ENCODE measurements around the gene C6orf136. TPM values are rescaled to one million over a fixed set of nuclear protein-coding genes. Genes with fewer than 3 reads are reported as not detected.

Gene C6orf136
- total RNA-seq, 1 experiment from 2014 or later, result 34.8 TPM

GRCh38 chr6:30672445-30673253 is 25.7 kb downstream of the C6orf136 start, which contains the start of gene DHX16:
TSS of gene DHX16 (minus strand) at chr6:30673006. CDS start at chr6:30672841, 165 bp downstream.
- Histone ChIP-seq H3K4me2 (ENCODE audit: low read length) (peak within 1 kb of the TSS; percentile 95), H2AFZ (ENCODE audit: low read depth, low read length, poor library complexity, severe bottlenecking) (peak within 1 kb of the TSS; percentile 28), H3K9ac (ENCODE audit: low read length) (peak within 1 kb of the TSS; percentile 91), H3K9me2 (ENCODE audit: insufficient read depth) (no peaks in the 10 kb centered on the region), H3K4me3 (replicated peaks in 1 of 2; ENCODE audit: low read depth in 1 of 2, low read length in 2 of 2) (peak within 1 kb of the TSS; percentile 98), H4K20me1 (ENCODE audit: insufficient read depth) (no peaks in the 10 kb centered on the region), H3K27ac (ENCODE audit: low read depth, low read length) (peak within 1 kb of the TSS; percentile 57), H3K27me3 (ENCODE audit: insufficient read depth, low read length) (no peaks in the 10 kb centered on the region), H3K79me2 (ENCODE audit: insufficient read depth, low read length) (peaks cover 25% of the 10 kb centered on the region), H3K9me3 (ENCODE audit: control insufficient read depth in 1 of 2, insufficient read depth in 1 of 2, low read depth in 1 of 2, low read length in 2 of 2) (no peaks in the 10 kb centered on the region), H3K36me3 (ENCODE audit: control insufficient read depth in 1 of 2, insufficient read depth in 2 of 2, low read length in 2 of 2) (peaks cover 9 to 25% of the 10 kb centered on the region in 2 experiments; a peak in 3 of 4 replicates), H3K4me1 (ENCODE audit: control insufficient read depth in 1 of 2, insufficient read depth in 2 of 2, low read length in 2 of 2) (peaks cover 4 to 22% of the 10 kb centered on the region in 2 experiments; a peak in 3 of 4 replicates)
- POLR2A ChIA-PET, result interaction anchor here (0.8 to 1.2 kb wide), 4 partner anchors 9 to 60 kb away, joined by 3 read pairs; partner anchors contain the start of genes MDC1 and NRM
- peak; percentile 85 for ATAC-seq
- TSS peak; percentile 63 for BruUV-seq (replicated peaks)
- CTCF ChIA-PET, result interaction anchor here (0.7 to 2.1 kb wide), 10 partner anchors 9 to 189 kb away, joined by 3 to 14 read pairs (median 3); partner anchors contain the start of gene MDC1
- intact Hi-C loops (cut with micrococcal nuclease), result loop anchor here (2.0 kb wide), 2 partner anchors 56 to 190 kb away; partner anchors contain the start of genes MRPS18B and PPP1R10
- DNase-seq (ENCODE audit: low read depth, low spot score), result peak; percentile 99
- TF ChIP-seq CBX3 (IDR thresholded peaks at IDR 0.05; ENCODE audit: low read depth), result peak; percentile 84; the same call in 1 of the 2 replicates
- no peak for TF ChIP-seq EGR1 (IDR thresholded peaks at IDR 0.05; ENCODE audit: low read depth)
- TF ChIP-seq ELF1 (IDR thresholded peaks at IDR 0.05; ENCODE audit: borderline replicate concordance, low read depth), result peak; percentile 90
- no peak for TF ChIP-seq ATF3 (IDR thresholded peaks at IDR 0.05)
- peak; percentile 84 to 92 (median 88) for TF ChIP-seq CTCF (IDR thresholded peaks at IDR 0.05 in 2 of 3, conservative IDR thresholded peaks at IDR 0.05 in 1 of 3; ENCODE audit: borderline replicate concordance in 1 of 3, insufficient read depth in 1 of 3, low read depth in 2 of 3, low read length in 2 of 3)
- peak; percentile 80 for TF ChIP-seq RAD21 (IDR thresholded peaks at IDR 0.05; ENCODE audit: low read depth)
- TF ChIP-seq JUND (IDR thresholded peaks at IDR 0.05), result no peak
- TF ChIP-seq POLR2A (IDR thresholded peaks at IDR 0.05; ENCODE audit: borderline replicate concordance, extremely low read depth, insufficient read depth, insufficient read length), result peak; percentile 42
- peak; percentile 54; the same call in 1 of the 2 replicates for TF ChIP-seq ZFX (IDR thresholded peaks at IDR 0.05)
- peak; percentile 80 for TF ChIP-seq YY1 (IDR thresholded peaks at IDR 0.05; ENCODE audit: extremely low read depth, insufficient replicate concordance, low read depth, low read length)
- peak; percentile 70 for TF ChIP-seq POLR2AphosphoS5 (IDR thresholded peaks at IDR 0.05; ENCODE audit: low read depth, low read length)
- TF ChIP-seq FOSL1 (IDR thresholded peaks at IDR 0.05; ENCODE audit: low read depth), result no peak
- TF ChIP-seq ZBTB33 (IDR thresholded peaks at IDR 0.05; ENCODE audit: extremely low read depth, insufficient replicate concordance, low read length), result peak; percentile 91
- peak; percentile 54; the same call in 1 of the 2 replicates for TF ChIP-seq SRF (IDR thresholded peaks at IDR 0.05; ENCODE audit: low read depth)
- peak; percentile 9 for TF ChIP-seq TCF7L2 (IDR thresholded peaks at IDR 0.05; ENCODE audit: borderline replicate concordance, extremely low read depth, insufficient read depth, insufficient read length)
- TF ChIP-seq EZH2phosphoT487 (IDR thresholded peaks at IDR 0.05; ENCODE audit: borderline replicate concordance), result no peak
- TF ChIP-seq SIN3A (IDR thresholded peaks at IDR 0.05; ENCODE audit: low read depth), result peak; percentile 69; the same call in 1 of the 2 replicates
- TF ChIP-seq SP1 (IDR thresholded peaks at IDR 0.05; ENCODE audit: low read depth), result peak; percentile 76
- TF ChIP-seq MAX (IDR thresholded peaks at IDR 0.05), result peak; percentile 66
- RAD21 ChIA-PET (ENCODE audit: low non-redundant PET in 1 of 2, low total read pairs in 2 of 2, uncharacterized antibody in 2 of 2, unreplicated experiment in 2 of 2), result interaction anchor here (0.7 to 1.0 kb wide), 3 partner anchors 58 to 242 kb away, joined by 3 read pairs; partner anchors contain the start of gene VARS2 (in 1 of the 2)
